ENCODE measurements around the gene KCNMA1. TPM values are rescaled to one million over a fixed set of nuclear protein-coding genes. Genes with fewer than 3 reads are reported as not detected.
"Not testable (repeated sequence)": the region's sequence is repeated elsewhere in the genome, so short reads cannot be mapped to it uniquely, and the experiment has no call there.

The KCNMA1 gene
- total and polyA plus RNA-seq, 2 donors (not counting 1 experiment from before 2014, with no cell fraction given): 0.82 to 3.1 TPM

DNA sequence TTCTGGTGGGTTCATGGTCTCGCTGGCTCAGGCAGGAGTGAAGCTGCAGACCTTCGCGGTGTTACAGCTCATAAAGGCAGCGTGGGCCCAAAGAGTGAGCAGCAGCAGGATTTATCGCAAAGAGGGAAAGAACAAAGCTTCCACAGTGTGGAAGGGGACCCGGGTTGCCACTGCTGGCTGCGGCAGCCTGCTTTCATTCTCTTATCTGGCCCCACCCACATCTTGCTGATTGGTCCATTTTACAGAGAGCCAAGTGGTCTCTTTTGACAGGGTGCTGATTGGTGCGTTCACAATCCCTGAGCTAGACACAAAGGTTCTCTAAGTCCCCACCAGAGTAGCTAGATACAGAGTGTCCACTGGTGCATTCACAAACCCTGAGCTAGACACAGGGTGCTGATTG is 47.9 kb downstream of the KCNMA1 start:
- H3K4me2 ChIP-seq (replicated peaks; ENCODE audit: low read depth, low read length, poor library complexity, severe bottlenecking); H3K4me1 Mint-ChIP-seq; H3K27me3 ChIP-seq (replicated peaks in 1 of 4; ENCODE audit: control extremely low read depth in 1 of 4, control insufficient read depth in 3 of 4, insufficient read depth in 4 of 4, low read length in 3 of 4); H3K4me3 Mint-ChIP-seq; H3K27me3 Mint-ChIP-seq; H3K4me3 ChIP-seq (ENCODE audit: control extremely low read depth in 1 of 5, extremely low read depth in 1 of 5, insufficient read depth in 1 of 5, low read depth in 2 of 5, low read length in 4 of 5); H3K79me2 ChIP-seq (ENCODE audit: control insufficient read depth, insufficient read depth, low read length); H4K20me1 ChIP-seq (ENCODE audit: control insufficient read depth, insufficient read depth, low read length, poor library complexity, severe bottlenecking); H3K9ac ChIP-seq (ENCODE audit: low read length); POLR2A ChIA-PET; H3K36me3 ChIP-seq (replicated peaks in 1 of 2; ENCODE audit: control extremely low read depth in 1 of 2, control insufficient read depth in 1 of 2, extremely low read depth in 1 of 2, insufficient read depth in 2 of 2, low read length in 1 of 2); H3K27ac Mint-ChIP-seq; DNase-seq; ATAC-seq (ENCODE audit: low read depth); H2AFZ ChIP-seq (ENCODE audit: insufficient read depth, low read depth, low read length, poor library complexity, severe bottlenecking); intact Hi-C loops (cut with micrococcal nuclease); H3K4me1 ChIP-seq (ENCODE audit: control insufficient read depth in 2 of 2, insufficient read depth in 2 of 2, low read length in 2 of 2); H3K27ac ChIP-seq (ENCODE audit: low read length in 2 of 2); H3K9me3 ChIP-seq (ENCODE audit: control extremely low read depth in 1 of 3, control insufficient read depth in 2 of 3, insufficient read depth in 1 of 3, low read length in 2 of 3); H3K9me3 Mint-ChIP-seq (ENCODE audit: insufficient read depth): not testable (repeated sequence)
- CTCF ChIA-PET: interaction anchor here (1.3 kb wide), 1 partner anchor 54 kb away, joined by 3 read pairs; no protein-coding TSS in a partner anchor
- WGBS (ENCODE audit: insufficient coverage): 95% methylated on average over 7 of the region's 8 CpGs

DNA sequence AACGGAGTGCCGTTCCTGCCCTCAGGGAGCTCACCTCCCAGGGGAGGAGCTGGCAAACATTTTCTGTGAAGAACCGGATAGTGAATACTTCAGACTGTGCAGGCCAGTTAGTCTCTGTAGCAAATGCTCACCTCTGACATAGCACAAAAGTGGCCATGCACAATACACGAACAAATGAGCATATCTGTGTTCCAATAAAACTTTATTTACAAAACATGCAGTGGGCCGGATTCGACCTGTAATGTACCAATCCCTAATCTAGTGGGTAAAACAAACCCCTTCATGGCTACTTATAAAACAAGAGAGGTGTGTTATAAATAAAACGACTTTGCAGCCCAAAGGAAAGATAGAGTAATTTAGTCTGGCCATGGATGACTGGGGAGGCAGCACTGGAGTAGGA is 48.7 kb downstream of the KCNMA1 start:
- no peaks in the 10 kb centered on the region for H3K79me2 ChIP-seq (ENCODE audit: control insufficient read depth, insufficient read depth, low read length)
- no peak overlapping the region for H3K4me2 ChIP-seq (replicated peaks; ENCODE audit: low read depth, low read length, poor library complexity, severe bottlenecking)
- ChIA-PET POLR2A (no interaction called here), CTCF (no interaction called here)
- H3K27ac ChIP-seq (ENCODE audit: low read length in 2 of 2): no peak overlapping the region
- Mint-ChIP-seq H3K9me3 (ENCODE audit: insufficient read depth) (no peaks in the 10 kb centered on the region), H3K27ac (no peak overlapping the region), H3K27me3 (no peaks in the 10 kb centered on the region), H3K4me3 (no peak overlapping the region), H3K4me1 (no peaks in the 10 kb centered on the region)
- H3K4me3 ChIP-seq (ENCODE audit: control extremely low read depth in 1 of 5, extremely low read depth in 1 of 5, insufficient read depth in 1 of 5, low read depth in 2 of 5, low read length in 4 of 5): no peak overlapping the region
- TF ChIP-seq, protein P1, sequence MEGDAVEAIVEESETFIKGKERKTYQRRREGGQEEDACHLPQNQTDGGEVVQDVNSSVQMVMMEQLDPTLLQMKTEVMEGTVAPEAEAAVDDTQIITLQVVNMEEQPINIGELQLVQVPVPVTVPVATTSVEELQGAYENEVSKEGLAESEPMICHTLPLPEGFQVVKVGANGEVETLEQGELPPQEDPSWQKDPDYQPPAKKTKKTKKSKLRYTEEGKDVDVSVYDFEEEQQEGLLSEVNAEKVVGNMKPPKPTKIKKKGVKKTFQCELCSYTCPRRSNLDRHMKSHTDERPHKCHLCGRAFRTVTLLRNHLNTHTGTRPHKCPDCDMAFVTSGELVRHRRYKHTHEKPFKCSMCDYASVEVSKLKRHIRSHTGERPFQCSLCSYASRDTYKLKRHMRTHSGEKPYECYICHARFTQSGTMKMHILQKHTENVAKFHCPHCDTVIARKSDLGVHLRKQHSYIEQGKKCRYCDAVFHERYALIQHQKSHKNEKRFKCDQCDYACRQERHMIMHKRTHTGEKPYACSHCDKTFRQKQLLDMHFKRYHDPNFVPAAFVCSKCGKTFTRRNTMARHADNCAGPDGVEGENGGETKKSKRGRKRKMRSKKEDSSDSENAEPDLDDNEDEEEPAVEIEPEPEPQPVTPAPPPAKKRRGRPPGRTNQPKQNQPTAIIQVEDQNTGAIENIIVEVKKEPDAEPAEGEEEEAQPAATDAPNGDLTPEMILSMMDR (IDR thresholded peaks at IDR 0.05): no peak
- no peak for TF ChIP-seq EZH2 (IDR thresholded peaks at IDR 0.05; ENCODE audit: borderline replicate concordance, insufficient read depth, low read depth, low read length, poor library complexity, severe bottlenecking)
- H3K36me3 ChIP-seq (replicated peaks in 1 of 2; ENCODE audit: control extremely low read depth in 1 of 2, control insufficient read depth in 1 of 2, extremely low read depth in 1 of 2, insufficient read depth in 2 of 2, low read length in 1 of 2): no peaks in the 10 kb centered on the region
- no peak overlapping the region for H2AFZ ChIP-seq (ENCODE audit: insufficient read depth, low read depth, low read length, poor library complexity, severe bottlenecking)
- ATAC-seq (ENCODE audit: low read depth) (no peak), DNase-seq (no peak)
- intact Hi-C loops (cut with micrococcal nuclease): no loop called here
- no peaks in the 10 kb centered on the region for H3K27me3 ChIP-seq (replicated peaks in 1 of 4; ENCODE audit: control extremely low read depth in 1 of 4, control insufficient read depth in 3 of 4, insufficient read depth in 4 of 4, low read length in 3 of 4)
- H3K9ac ChIP-seq (ENCODE audit: low read length): no peak overlapping the region
- 100% methylated on average over 4 of the region's 7 CpGs for WGBS (ENCODE audit: insufficient coverage)
- no peaks in the 10 kb centered on the region for H4K20me1 ChIP-seq (ENCODE audit: control insufficient read depth, insufficient read depth, low read length, poor library complexity, severe bottlenecking)
- H3K4me1 ChIP-seq (ENCODE audit: control insufficient read depth in 2 of 2, insufficient read depth in 2 of 2, low read length in 2 of 2): no peaks in the 10 kb centered on the region
- H3K9me3 ChIP-seq (ENCODE audit: control extremely low read depth in 1 of 3, control insufficient read depth in 2 of 3, insufficient read depth in 1 of 3, low read length in 2 of 3): no peaks in the 10 kb centered on the region

Data from B cell (primary cell).